A549 (cell line): ENCODE results near the gene RPS6KA2.

Experiments
- CEBPB ChIP-seq, 2 experiments: fragments of >200 bp in 1 of 2; sonication (Bioruptor Twin) in 1 of 2; formaldehyde crosslinking in 1 of 2; IDR thresholded peaks; 2 replicates each; pipeline ENCODE4 v1.6.1; 2012 to 2016
- CHD4 ChIP-seq: fragments of 200-600 bp; sonication (generic); IDR thresholded peaks from 2 replicates; pipeline ENCODE4 v1.6.1; 2016; ENCODE audit warnings: antibody characterized with exemption, mild to moderate bottlenecking, borderline replicate concordance
- CTCF ChIP-seq: fragments of >200 bp; sonication (Bioruptor Twin); formaldehyde crosslinking; IDR thresholded peaks from 3 replicates; pipeline ENCODE4 v1.5.1; 2016
- FOSB ChIP-seq: fragments of 250-450 bp; sonication (Bioruptor Pico); IDR thresholded peaks from 2 replicates; pipeline ENCODE4 v1.5.0; 2020; ENCODE audit warnings: mild to moderate bottlenecking, moderate library complexity
- MAZ ChIP-seq: fragments of 150-350 bp; IDR thresholded peaks from 2 replicates; pipeline ENCODE4 v1.6.1; 2014; ENCODE audit warnings: antibody characterized with exemption, low read depth, low read length, borderline replicate concordance
- NR3C1 ChIP-seq: fragments of >200 bp; sonication (Bioruptor Twin); formaldehyde crosslinking; IDR thresholded peaks from 3 replicates; pipeline ENCODE4 v1.6.1; 2017
- PBX3 ChIP-seq: IDR thresholded peaks from 2 replicates; pipeline ENCODE4 v1.6.1; 2012
- REST ChIP-seq: fragments of 200-600 bp; sonication (generic); IDR thresholded peaks from 2 replicates; pipeline ENCODE4 v1.6.1; 2016; ENCODE audit warnings: antibody characterized with exemption, mild to moderate bottlenecking, moderate library complexity
- RFX5 ChIP-seq: fragments of 450-650 bp; IDR thresholded peaks from 2 replicates; pipeline ENCODE4 v1.7.1; 2014; ENCODE audit warnings: antibody characterized with exemption, mild to moderate bottlenecking, moderate library complexity
- RNF2 ChIP-seq: fragments of 200-600 bp; sonication (generic); IDR thresholded peaks from 2 replicates; pipeline ENCODE4 v1.6.1; 2016; ENCODE audit warnings: low read depth, mild to moderate bottlenecking, antibody characterized with exemption, moderate library complexity, borderline replicate concordance

GRCh38 chr6:166485651-166486535 lies 141.2 kb downstream of the RPS6KA2 start:
- TF ChIP-seq NR3C1 (no peak), CTCF (no peak), FOSB (CRISPR knock-in tag) (no peak), CHD4 (no peak), MAZ (no peak), CEBPB (IDR thresholded peaks at IDR 0.05) (no peak), REST (no peak), RNF2 (no peak), RFX5 (no peak), PBX3 (no peak)
